Measurements from ENCODE around the gene TRMT2A.

GRCh38 chr22:20158391-20159036 is 41.5 kb upstream of the TRMT2A start:
- TF ChIP-seq CTCF (IDR thresholded peaks at IDR 0.05; ENCODE audit: low read length), result no peak
- TF ChIP-seq EZH2 (IDR thresholded peaks at IDR 0.05; ENCODE audit: borderline replicate concordance, low read length), result no peak

Data from OCI-LY1 (cell line).